HepG2 (cell line): ENCODE measurements around the gene LRRC3. TPM values are rescaled to one million over a fixed set of nuclear protein-coding genes. Genes with fewer than 3 reads are reported as not detected.

Experiments used
- ATAC-seq: fragments of 200-7000 bp; cut with Tn5 transposase; 3 replicates; pipeline ENCODE4 v1.9.1; 2020; ENCODE audit warnings: mild to moderate bottlenecking, moderate library complexity
- BruUV-seq: library from RNA; stranded (reverse); fragments of 400-500 nt; replicated peaks from 2 replicates; lab custom pipeline; 2021; lab: Mats Ljungman, UMichigan
- CTCF ChIA-PET: fragments of 300-600 bp; formaldehyde crosslinking; extraction: SDS; loops from one replicate; lab custom pipeline; 2021; ENCODE audit warnings: low total read pairs, inconsistent platforms, low intra/inter-chr PET ratio; lab: Yijun Ruan, JAX
- POLR2A ChIA-PET: fragments of 350-600 bp; sonication (Branson Sonifier 250); formaldehyde crosslinking; loops from one replicate; lab custom pipeline; 2020; ENCODE audit warnings: antibody characterized with exemption, inconsistent platforms; lab: Yijun Ruan, JAX
- DNase-seq: peaks from one replicate; pipeline ENCODE4 v3.0.0-alpha.2; 2015; ENCODE audit warnings: low spot score
- FAIRE-seq: peaks from 3 replicates; lab custom pipeline; 2011; peaks lifted over from hg19 to GRCh38; lab: Jason Lieb, UNC
- H2AFZ ChIP-seq: one replicate; pipeline ENCODE4 v1.6.1; 2011; ENCODE audit warnings: low read length, inconsistent platforms
- H3K27ac ChIP-seq: fragments of 300-600 bp; 3 replicates; pipeline ENCODE4 v1.8.0; 2011; ENCODE audit warnings: mixed run types, mild to moderate bottlenecking, mixed read lengths, low read length, inconsistent platforms; ENCODE audit not compliant: insufficient read depth; ENCODE audit errors: extremely low read length
- H3K27me3 ChIP-seq, 2 experiments: fragments of 200-600 bp in 1 of 2; 2 replicates in 1 of 2; 3 replicates in 1 of 2; pipeline versions ENCODE4 v1.6.0 to v1.8.0; 2011; ENCODE audit warnings: low read length in 2 of 2, mild to moderate bottlenecking in 2 of 2, moderate library complexity in 2 of 2, inconsistent platforms in 1 of 2; ENCODE audit not compliant: insufficient read depth in 2 of 2, control insufficient read depth in 1 of 2
- H3K36me3 ChIP-seq, 2 experiments: fragments of 200-600 bp in 1 of 2; replicated peaks in 1 of 2; 2 replicates in 1 of 2; 3 replicates in 1 of 2; pipeline versions ENCODE4 v1.5.1 to v1.8.0; 2011; ENCODE audit warnings: low read length in 2 of 2, inconsistent platforms in 1 of 2; ENCODE audit not compliant: insufficient read depth in 2 of 2, control insufficient read depth in 1 of 2
- H3K4me1 ChIP-seq: 2 replicates; pipeline ENCODE4 v1.5.1; 2012; ENCODE audit warnings: low read length, inconsistent platforms; ENCODE audit not compliant: insufficient read depth
- H3K4me2 ChIP-seq: 2 replicates; pipeline ENCODE4 v1.6.0; 2011; ENCODE audit warnings: low read depth, low read length, inconsistent platforms
- H3K4me3 ChIP-seq, 3 experiments: fragments of 200-600 bp in 1 of 3; sonication (generic), shearing (Covaris generic) in 1 of 3; replicated peaks in 1 of 3; 2 replicates each; pipeline ENCODE4 v1.5.1; 2011 to 2016; ENCODE audit warnings: low read length in 3 of 3, inconsistent platforms in 2 of 3, low read depth in 2 of 3, mild to moderate bottlenecking in 2 of 3, control low read depth in 1 of 3, mixed read lengths in 1 of 3; ENCODE audit not compliant: insufficient read depth in 1 of 3
- H3K79me2 ChIP-seq: one replicate; pipeline ENCODE4 v1.6.1; 2011; ENCODE audit warnings: low read length, inconsistent platforms; ENCODE audit not compliant: insufficient read depth
- H3K9ac ChIP-seq: 2 replicates; pipeline ENCODE4 v1.6.0; 2011; ENCODE audit warnings: mild to moderate bottlenecking, low read depth, low read length, inconsistent platforms; ENCODE audit not compliant: insufficient read depth
- H3K9me3 ChIP-seq: 2 replicates; pipeline ENCODE4 v1.5.1; 2012; ENCODE audit warnings: mild to moderate bottlenecking, low read length
- H4K20me1 ChIP-seq: 2 replicates; pipeline ENCODE4 v1.6.0; 2011; ENCODE audit warnings: inconsistent platforms, mild to moderate bottlenecking, low read length, moderate library complexity; ENCODE audit not compliant: insufficient read depth
- HOXA3 ChIP-seq: sonication (generic); formaldehyde crosslinking; IDR thresholded peaks from 2 replicates; pipeline ENCODE4 v1.5.0; 2020; ENCODE audit warnings: missing genetic modification reagents
- HOXD1 ChIP-seq: sonication (generic); formaldehyde crosslinking; IDR thresholded peaks from 2 replicates; pipeline ENCODE4 v1.5.0; 2020; ENCODE audit warnings: missing genetic modification reagents
- MAF1 ChIP-seq: sonication (generic); formaldehyde crosslinking; IDR thresholded peaks from 2 replicates; pipeline ENCODE4 v1.5.0; 2020; ENCODE audit warnings: missing genetic modification reagents, borderline replicate concordance
- MED1 ChIP-seq: sonication (generic); formaldehyde crosslinking; IDR thresholded peaks from 2 replicates; pipeline ENCODE4 v1.4.0; 2020; ENCODE audit warnings: missing genetic modification reagents
- NFKB2 ChIP-seq: sonication (generic); formaldehyde crosslinking; IDR thresholded peaks from 2 replicates; pipeline ENCODE4 v1.4.0; 2020; ENCODE audit warnings: missing genetic modification reagents, borderline replicate concordance
- POLR2A ChIP-seq, 2 experiments: IDR thresholded peaks; 2 replicates each; pipeline ENCODE4 v1.6.1; 2011; ENCODE audit warnings: low read depth in 2 of 2, low read length in 2 of 2, mild to moderate bottlenecking in 1 of 2, moderate library complexity in 1 of 2; ENCODE audit not compliant: insufficient read depth in 1 of 2
- RARG ChIP-seq: sonication (generic); formaldehyde crosslinking; IDR thresholded peaks from 2 replicates; pipeline ENCODE4 v1.4.0; 2020; ENCODE audit warnings: low read depth, mild to moderate bottlenecking, missing genetic modification reagents
- TP53 ChIP-seq: sonication (generic); formaldehyde crosslinking; conservative IDR thresholded peaks from 2 replicates; pipeline ENCODE4 v1.4.0; 2020; ENCODE audit warnings: missing genetic modification reagents
- ZNF12 ChIP-seq: sonication (generic); formaldehyde crosslinking; IDR thresholded peaks from 2 replicates; pipeline ENCODE4 v1.5.0; 2020; ENCODE audit warnings: missing genetic modification reagents
- ZNF292 ChIP-seq: sonication (generic); formaldehyde crosslinking; IDR thresholded peaks from 2 replicates; pipeline ENCODE4 v1.8.1; 2022; ENCODE audit warnings: mild to moderate bottlenecking, low read depth, missing genetic modification reagents, borderline replicate concordance
- ZNF724P ChIP-seq: sonication (generic); formaldehyde crosslinking; IDR thresholded peaks from 2 replicates; pipeline ENCODE4 v1.8.0; 2022; ENCODE audit warnings: missing genetic modification reagents, borderline replicate concordance
- WGBS: methylation state at CpG from one replicate; pipeline ENCODE4 v1.1.6; 2017; ENCODE audit warnings: low lambda C conversion rate; 5-methylcytosine and 5-hydroxymethylcytosine counted together
- in situ Hi-C: cut with HindIII; loops from 2 replicates; pipeline ENCODE4 v1.10.0; 2017; ENCODE audit warnings: low pct_unique_long_range_greater_than_20kb; ENCODE audit not compliant: extremely low pct_ligation_motif_present
- intact Hi-C: fragments of 100-400 bp; cut with micrococcal nuclease; formaldehyde crosslinking; loops from one replicate; pipeline ENCODE4 v1.10.0; 2022; ENCODE audit not compliant: unreplicated experiment
- polyA plus RNA-seq, 8 experiments: library from polyadenylated mRNA; depleted of rRNA in 3 of 8; stranded (reverse) in 7 of 8; unstranded in 1 of 8; fragments of >200 nt; fragmentation: Illumina TruSeq in 4 of 8; extraction: Trizol in 4 of 8; gene quantifications; 2 replicates each; pipeline versions ENCODE4 v1.2.1 to v1.2.3, GENCODE V29; 2011 to 2016; ENCODE audit warnings: low read depth in 4 of 8, missing spikeins in 1 of 8, mixed read lengths in 1 of 8; ENCODE audit not compliant: insufficient read depth in 1 of 8
- total RNA-seq, 5 experiments: library from RNA; depleted of rRNA; stranded (reverse); fragments of >200 nt; fragmentation: Illumina TruSeq; extraction: Trizol; gene quantifications; 2 replicates each; pipeline ENCODE4 v1.2.3, GENCODE V29; 2016; ENCODE audit warnings: low read depth in 1 of 5
- TF ChIP-seq, protein P1 (sequence below): sonication (generic); formaldehyde crosslinking; conservative IDR thresholded peaks from 2 replicates; pipeline ENCODE4 v1.4.0; 2020; ENCODE audit warnings: missing genetic modification reagents
- TF ChIP-seq, protein P2 (sequence below): sonication (generic); formaldehyde crosslinking; IDR thresholded peaks from 2 replicates; pipeline ENCODE4 v1.4.0; 2020; ENCODE audit warnings: missing genetic modification reagents, borderline replicate concordance
- TF ChIP-seq, protein P3 (sequence below): sonication (generic); formaldehyde crosslinking; IDR thresholded peaks from 2 replicates; pipeline ENCODE4 v1.4.0; 2020; ENCODE audit warnings: missing genetic modification reagents, borderline replicate concordance

The LRRC3 gene
- total and polyA plus RNA-seq, 2 of the 13 experiments (the other 11 are each of a cell fraction or from before 2014, with no cell fraction given) = 4.8 to 16.5 TPM

DNA sequence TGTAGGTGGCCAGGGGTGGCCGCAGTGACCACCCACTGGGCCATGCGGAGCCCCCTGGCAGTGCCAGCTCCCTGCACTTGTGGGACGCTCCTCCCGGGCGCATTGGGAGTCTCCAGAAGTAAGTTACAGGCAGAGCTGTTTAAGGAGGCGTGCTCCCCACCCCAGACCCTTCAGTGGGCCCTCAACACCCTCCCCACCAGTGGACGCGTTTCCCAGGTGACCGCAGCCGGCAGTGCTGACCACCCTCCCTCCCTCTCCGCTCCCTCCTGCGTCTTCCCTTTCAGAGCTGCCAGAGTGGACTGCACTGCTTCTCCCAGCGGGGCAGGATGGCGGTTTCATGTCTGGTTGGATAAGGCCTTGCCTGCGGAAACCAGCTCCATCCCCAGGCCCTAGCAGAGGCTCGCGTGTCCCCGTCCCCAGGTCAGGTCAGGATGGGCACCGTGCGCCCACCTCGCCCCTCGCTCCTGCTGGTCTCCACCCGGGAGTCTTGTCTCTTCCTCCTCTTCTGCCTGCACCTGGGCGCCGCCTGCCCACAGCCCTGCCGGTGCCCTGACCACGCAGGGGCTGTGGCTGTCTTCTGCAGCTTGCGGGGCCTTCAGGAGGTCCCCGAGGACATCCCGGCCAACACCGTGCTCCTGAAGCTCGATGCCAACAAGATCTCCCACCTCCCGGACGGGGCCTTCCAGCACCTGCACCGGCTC, 1.1 kb downstream of the LRRC3 start:
- intact Hi-C loops = loop anchor here (5.0 kb wide), 1 partner anchor 119 kb away; the partner anchor contains the start of gene CFAP410
- TF ChIP-seq HOXA3 (peak; percentile 31; the same call in 1 of the 2 replicates), MED1 (CRISPR knock-in tag) (0 out of 2 replicates have a peak, but pooled peaks have one; percentile 3), ZNF292 (CRISPR knock-in tag) (no peak), POLR2A (IDR thresholded peaks at IDR 0.05; ENCODE audit: insufficient read depth in 1 of 2, low read depth in 2 of 2, low read length in 2 of 2) (no peak), RARG (CRISPR knock-in tag) (no peak), TP53 (no peak), ZNF12 (no peak), MAF1 (no peak), NFKB2 (CRISPR knock-in tag) (0 out of 2 replicates have a peak, but pooled peaks have one; percentile 54), ZNF724P (no peak), HOXD1 (CRISPR knock-in tag) (no peak)
- TF ChIP-seq, protein P1, sequence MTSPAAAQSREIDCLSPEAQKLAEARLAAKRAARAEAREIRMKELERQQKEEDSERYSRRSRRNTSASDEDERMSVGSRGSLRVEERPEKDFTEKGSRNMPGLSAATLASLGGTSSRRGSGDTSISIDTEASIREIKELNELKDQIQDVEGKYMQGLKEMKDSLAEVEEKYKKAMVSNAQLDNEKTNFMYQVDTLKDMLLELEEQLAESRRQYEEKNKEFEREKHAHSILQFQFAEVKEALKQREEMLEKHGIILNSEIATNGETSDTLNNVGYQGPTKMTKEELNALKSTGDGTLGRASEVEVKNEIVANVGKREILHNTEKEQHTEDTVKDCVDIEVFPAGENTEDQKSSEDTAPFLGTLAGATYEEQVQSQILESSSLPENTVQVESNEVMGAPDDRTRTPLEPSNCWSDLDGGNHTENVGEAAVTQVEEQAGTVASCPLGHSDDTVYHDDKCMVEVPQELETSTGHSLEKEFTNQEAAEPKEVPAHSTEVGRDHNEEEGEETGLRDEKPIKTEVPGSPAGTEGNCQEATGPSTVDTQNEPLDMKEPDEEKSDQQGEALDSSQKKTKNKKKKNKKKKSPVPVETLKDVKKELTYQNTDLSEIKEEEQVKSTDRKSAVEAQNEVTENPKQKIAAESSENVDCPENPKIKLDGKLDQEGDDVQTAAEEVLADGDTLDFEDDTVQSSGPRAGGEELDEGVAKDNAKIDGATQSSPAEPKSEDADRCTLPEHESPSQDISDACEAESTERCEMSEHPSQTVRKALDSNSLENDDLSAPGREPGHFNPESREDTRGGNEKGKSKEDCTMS = no peak
- TF ChIP-seq, protein P2, sequence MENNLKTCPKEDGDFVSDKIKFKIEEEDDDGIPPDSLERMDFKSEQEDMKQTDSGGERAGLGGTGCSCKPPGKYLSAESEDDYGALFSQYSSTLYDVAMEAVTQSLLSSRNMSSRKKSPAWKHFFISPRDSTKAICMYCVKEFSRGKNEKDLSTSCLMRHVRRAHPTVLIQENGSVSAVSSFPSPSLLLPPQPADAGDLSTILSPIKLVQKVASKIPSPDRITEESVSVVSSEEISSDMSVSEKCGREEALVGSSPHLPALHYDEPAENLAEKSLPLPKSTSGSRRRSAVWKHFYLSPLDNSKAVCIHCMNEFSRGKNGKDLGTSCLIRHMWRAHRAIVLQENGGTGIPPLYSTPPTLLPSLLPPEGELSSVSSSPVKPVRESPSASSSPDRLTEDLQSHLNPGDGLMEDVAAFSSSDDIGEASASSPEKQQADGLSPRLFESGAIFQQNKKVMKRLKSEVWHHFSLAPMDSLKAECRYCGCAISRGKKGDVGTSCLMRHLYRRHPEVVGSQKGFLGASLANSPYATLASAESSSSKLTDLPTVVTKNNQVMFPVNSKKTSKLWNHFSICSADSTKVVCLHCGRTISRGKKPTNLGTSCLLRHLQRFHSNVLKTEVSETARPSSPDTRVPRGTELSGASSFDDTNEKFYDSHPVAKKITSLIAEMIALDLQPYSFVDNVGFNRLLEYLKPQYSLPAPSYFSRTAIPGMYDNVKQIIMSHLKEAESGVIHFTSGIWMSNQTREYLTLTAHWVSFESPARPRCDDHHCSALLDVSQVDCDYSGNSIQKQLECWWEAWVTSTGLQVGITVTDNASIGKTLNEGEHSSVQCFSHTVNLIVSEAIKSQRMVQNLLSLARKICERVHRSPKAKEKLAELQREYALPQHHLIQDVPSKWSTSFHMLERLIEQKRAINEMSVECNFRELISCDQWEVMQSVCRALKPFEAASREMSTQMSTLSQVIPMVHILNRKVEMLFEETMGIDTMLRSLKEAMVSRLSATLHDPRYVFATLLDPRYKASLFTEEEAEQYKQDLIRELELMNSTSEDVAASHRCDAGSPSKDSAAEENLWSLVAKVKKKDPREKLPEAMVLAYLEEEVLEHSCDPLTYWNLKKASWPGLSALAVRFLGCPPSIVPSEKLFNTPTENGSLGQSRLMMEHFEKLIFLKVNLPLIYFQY (CRISPR knock-in tag) = no peak
- TF ChIP-seq, protein P3, sequence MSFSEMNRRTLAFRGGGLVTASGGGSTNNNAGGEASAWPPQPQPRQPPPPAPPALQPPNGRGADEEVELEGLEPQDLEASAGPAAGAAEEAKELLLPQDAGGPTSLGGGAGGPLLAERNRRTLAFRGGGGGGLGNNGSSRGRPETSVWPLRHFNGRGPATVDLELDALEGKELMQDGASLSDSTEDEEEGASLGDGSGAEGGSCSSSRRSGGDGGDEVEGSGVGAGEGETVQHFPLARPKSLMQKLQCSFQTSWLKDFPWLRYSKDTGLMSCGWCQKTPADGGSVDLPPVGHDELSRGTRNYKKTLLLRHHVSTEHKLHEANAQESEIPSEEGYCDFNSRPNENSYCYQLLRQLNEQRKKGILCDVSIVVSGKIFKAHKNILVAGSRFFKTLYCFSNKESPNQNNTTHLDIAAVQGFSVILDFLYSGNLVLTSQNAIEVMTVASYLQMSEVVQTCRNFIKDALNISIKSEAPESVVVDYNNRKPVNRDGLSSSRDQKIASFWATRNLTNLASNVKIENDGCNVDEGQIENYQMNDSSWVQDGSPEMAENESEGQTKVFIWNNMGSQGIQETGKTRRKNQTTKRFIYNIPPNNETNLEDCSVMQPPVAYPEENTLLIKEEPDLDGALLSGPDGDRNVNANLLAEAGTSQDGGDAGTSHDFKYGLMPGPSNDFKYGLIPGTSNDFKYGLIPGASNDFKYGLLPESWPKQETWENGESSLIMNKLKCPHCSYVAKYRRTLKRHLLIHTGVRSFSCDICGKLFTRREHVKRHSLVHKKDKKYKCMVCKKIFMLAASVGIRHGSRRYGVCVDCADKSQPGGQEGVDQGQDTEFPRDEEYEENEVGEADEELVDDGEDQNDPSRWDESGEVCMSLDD (CRISPR knock-in tag) = no peak

More for the DNA sequence above, 1.1 kb downstream of the LRRC3 start:
- Histone ChIP-seq H3K36me3 (no peaks in the 10 kb centered on the region; a peak in 2 of 5 replicates), H3K4me1 (peaks cover 60% of the 10 kb centered on the region), H3K4me2 (peak overlapping the region; percentile 74), H3K9me3 (no peaks in the 10 kb centered on the region), H3K79me2 (peaks cover 18% of the 10 kb centered on the region), H3K9ac (peak overlapping the region; percentile 73), H3K27ac (peak overlapping the region; percentile 85), H3K4me3 (peak overlapping the region; percentile 75 to 87 (median 75)), H2AFZ (no peak overlapping the region), H4K20me1 (no peaks in the 10 kb centered on the region), H3K27me3 (no peaks in the 10 kb centered on the region; a peak in 2 of 5 replicates)
- CTCF ChIA-PET = no interaction called here
- POLR2A ChIA-PET = interaction anchor here (1.2 to 4.9 kb wide), 5 partner anchors 12 to 117 kb away, joined by 4 to 115 read pairs (median 10); partner anchors contain the start of gene CFAP410
- no peak for DNase-seq
- no peak for ATAC-seq
- BruUV-seq = no TSS peak
- FAIRE-seq = no peak
- 86% methylated on average over 22 of the region's 35 CpGs for WGBS
- in situ Hi-C loops = no loop called here
